GM12878 (cell line): ENCODE measurements around the gene HERPUD1. TPM values are rescaled to one million over a fixed set of nuclear protein-coding genes. Genes with fewer than 3 reads are reported as not detected.

Experiments used
- BACH1 ChIP-seq: fragments of 450-650 bp; IDR thresholded peaks from 2 replicates; pipeline ENCODE4 v1.6.1; 2017; ENCODE audit warnings: mild to moderate bottlenecking, borderline replicate concordance
- CHD2 ChIP-seq: IDR thresholded peaks from 2 replicates; pipeline ENCODE4 v1.6.1; 2011; ENCODE audit warnings: low read depth, low read length, improper control_type of control experiment, borderline replicate concordance
- CHD4 ChIP-seq: fragments of 200-600 bp; sonication (generic); IDR thresholded peaks from 2 replicates; pipeline ENCODE4 v1.6.1; 2016; ENCODE audit warnings: mild to moderate bottlenecking
- IRF4 ChIP-seq: IDR thresholded peaks from 2 replicates; pipeline ENCODE4 v1.6.1; 2011; ENCODE audit warnings: low read depth, low read length
- RB1 ChIP-seq: fragments of 450-650 bp; formaldehyde crosslinking; IDR thresholded peaks from 2 replicates; pipeline ENCODE4 v1.6.1; 2017; ENCODE audit warnings: mild to moderate bottlenecking, borderline replicate concordance
- RCOR1 ChIP-seq: conservative IDR thresholded peaks from 2 replicates; pipeline ENCODE4 v1.6.1; 2012; ENCODE audit warnings: low read depth, low read length, improper control_type of control experiment
- SIN3A ChIP-seq: IDR thresholded peaks from 2 replicates; pipeline ENCODE4 v1.6.1; 2012; ENCODE audit warnings: low read depth, low read length, improper control_type of control experiment
- SUZ12 ChIP-seq: fragments of 200-600 bp; sonication (generic); IDR thresholded peaks from one replicate; pipeline ENCODE4 v1.6.1; 2018; ENCODE audit warnings: antibody characterized with exemption, mild to moderate bottlenecking; ENCODE audit not compliant: unreplicated experiment
- ZNF207 ChIP-seq: fragments of 450-650 bp; IDR thresholded peaks from 2 replicates; pipeline ENCODE4 v1.6.1; 2014; ENCODE audit warnings: antibody characterized with exemption, mild to moderate bottlenecking, borderline replicate concordance
- ZSCAN29 ChIP-seq: fragments of 450-650 bp; IDR thresholded peaks from 2 replicates; pipeline ENCODE4 v1.6.1; 2017; ENCODE audit warnings: mild to moderate bottlenecking, moderate library complexity
- polyA plus RNA-seq, 11 experiments: library from polyadenylated mRNA; depleted of rRNA in 4 of 11; unstranded in 6 of 11; stranded (reverse) in 5 of 11; fragments of >200 nt; fragmentation: Nextera tagmentation in 4 of 11; fragmentation: Illumina TruSeq in 1 of 11; extraction: Ambion mirVana in 4 of 11; extraction: Trizol in 1 of 11; gene quantifications; 1 replicate in 1 of 11; 2 replicates in 10 of 11; pipeline versions ENCODE4 v1.2.1 to v1.2.3, GENCODE V29; 2011 to 2016; ENCODE audit warnings: inconsistent platforms in 2 of 11, missing spikeins in 2 of 11, low read depth in 1 of 11
- total RNA-seq, 4 experiments: library from RNA; depleted of rRNA in 3 of 4; stranded (reverse); fragments of >200 nt in 3 of 4; fragmentation: Illumina TruSeq in 1 of 4; extraction: Trizol in 1 of 4; gene quantifications; 2 replicates each; pipeline versions ENCODE4 v1.2.1 to v1.2.3, GENCODE V29; 2013 to 2021
- TF ChIP-seq, protein P1 (sequence below): fragments of 450-650 bp; formaldehyde crosslinking; IDR thresholded peaks from 2 replicates; pipeline ENCODE4 v1.4.0; 2020; ENCODE audit warnings: mild to moderate bottlenecking, moderate library complexity
- TF ChIP-seq, protein P2 (sequence below): fragments of 450-650 bp; formaldehyde crosslinking; IDR thresholded peaks from 2 replicates; pipeline ENCODE4 v1.4.0; 2022; ENCODE audit warnings: mild to moderate bottlenecking, moderate library complexity
- TF ChIP-seq, protein P3 (sequence below): fragments of 150-350 bp; IDR thresholded peaks from 2 replicates; pipeline ENCODE4 v1.6.1; 2014; ENCODE audit warnings: mild to moderate bottlenecking, low read depth, low read length
- TF ChIP-seq, protein P4 (sequence below): IDR thresholded peaks from 2 replicates; pipeline ENCODE4 v1.6.1; 2012; ENCODE audit warnings: low read depth, low read length, improper control_type of control experiment
- TF ChIP-seq, protein P5 (sequence below): fragments of 450-650 bp; IDR thresholded peaks from 2 replicates; pipeline ENCODE4 v1.6.1; 2017; ENCODE audit warnings: mild to moderate bottlenecking, moderate library complexity

HERPUD1 gene
- total and polyA plus RNA-seq, 10 of the 15 experiments (the other 5 are each of a cell fraction or from before 2014, with no cell fraction given): 32.6 to 212 (median 122) TPM

DNA sequence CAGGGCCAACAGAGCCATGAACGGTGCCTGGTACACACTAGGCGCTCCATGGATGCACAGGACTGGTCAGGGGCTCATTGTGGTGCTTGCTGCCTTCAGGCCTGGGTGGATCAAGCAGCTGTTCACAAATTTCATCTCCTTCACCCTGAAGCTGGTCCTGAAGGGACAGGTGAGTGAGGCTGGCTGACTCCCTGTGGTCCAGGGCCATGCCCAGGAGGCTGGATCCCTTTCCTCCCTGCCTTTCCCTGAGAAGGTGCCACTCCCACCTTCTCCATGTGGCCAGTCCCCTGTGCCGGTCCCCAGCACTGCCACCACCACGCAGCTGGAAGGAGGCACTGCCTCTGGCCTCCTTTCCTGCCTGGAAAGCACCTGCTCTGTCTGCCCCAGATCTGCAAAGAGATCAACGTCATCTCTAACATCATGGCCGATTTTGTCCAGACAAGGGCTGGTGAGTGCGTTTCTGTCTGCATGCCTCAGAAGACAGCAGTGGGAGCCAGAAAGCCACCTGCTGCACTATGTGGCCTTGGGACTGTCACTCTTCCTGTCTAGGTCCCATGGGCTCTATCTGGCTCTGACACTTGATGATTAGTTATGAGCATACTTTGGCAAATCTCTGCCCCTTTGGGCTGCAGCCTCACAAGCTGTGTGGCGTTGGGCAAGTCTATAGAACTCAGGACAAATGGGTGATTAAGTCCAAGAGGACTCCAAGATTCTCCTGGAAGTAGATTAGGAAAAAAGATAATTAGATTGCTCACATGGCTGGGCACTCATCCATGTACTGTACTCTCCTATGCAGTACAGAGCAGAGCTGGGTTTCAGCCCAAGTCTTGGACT lies 39.2 kb downstream of the HERPUD1 start (continued):
- TF ChIP-seq, protein P1, sequence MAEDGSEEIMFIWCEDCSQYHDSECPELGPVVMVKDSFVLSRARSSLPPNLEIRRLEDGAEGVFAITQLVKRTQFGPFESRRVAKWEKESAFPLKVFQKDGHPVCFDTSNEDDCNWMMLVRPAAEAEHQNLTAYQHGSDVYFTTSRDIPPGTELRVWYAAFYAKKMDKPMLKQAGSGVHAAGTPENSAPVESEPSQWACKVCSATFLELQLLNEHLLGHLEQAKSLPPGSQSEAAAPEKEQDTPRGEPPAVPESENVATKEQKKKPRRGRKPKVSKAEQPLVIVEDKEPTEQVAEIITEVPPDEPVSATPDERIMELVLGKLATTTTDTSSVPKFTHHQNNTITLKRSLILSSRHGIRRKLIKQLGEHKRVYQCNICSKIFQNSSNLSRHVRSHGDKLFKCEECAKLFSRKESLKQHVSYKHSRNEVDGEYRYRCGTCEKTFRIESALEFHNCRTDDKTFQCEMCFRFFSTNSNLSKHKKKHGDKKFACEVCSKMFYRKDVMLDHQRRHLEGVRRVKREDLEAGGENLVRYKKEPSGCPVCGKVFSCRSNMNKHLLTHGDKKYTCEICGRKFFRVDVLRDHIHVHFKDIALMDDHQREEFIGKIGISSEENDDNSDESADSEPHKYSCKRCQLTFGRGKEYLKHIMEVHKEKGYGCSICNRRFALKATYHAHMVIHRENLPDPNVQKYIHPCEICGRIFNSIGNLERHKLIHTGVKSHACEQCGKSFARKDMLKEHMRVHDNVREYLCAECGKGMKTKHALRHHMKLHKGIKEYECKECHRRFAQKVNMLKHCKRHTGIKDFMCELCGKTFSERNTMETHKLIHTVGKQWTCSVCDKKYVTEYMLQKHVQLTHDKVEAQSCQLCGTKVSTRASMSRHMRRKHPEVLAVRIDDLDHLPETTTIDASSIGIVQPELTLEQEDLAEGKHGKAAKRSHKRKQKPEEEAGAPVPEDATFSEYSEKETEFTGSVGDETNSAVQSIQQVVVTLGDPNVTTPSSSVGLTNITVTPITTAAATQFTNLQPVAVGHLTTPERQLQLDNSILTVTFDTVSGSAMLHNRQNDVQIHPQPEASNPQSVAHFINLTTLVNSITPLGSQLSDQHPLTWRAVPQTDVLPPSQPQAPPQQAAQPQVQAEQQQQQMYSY (CRISPR knock-in tag): no peak
- TF ChIP-seq IRF4 (peak; percentile 38; the same call in 1 of the 2 replicates), CHD4 (no peak), ZSCAN29 (no peak), RCOR1 (no peak), ZNF207 (no peak), SIN3A (no peak), SUZ12 (no peak), RB1 (peak; percentile 39; the same call in 1 of the 2 replicates), CHD2 (no peak), BACH1 (no peak)
- TF ChIP-seq, protein P2, sequence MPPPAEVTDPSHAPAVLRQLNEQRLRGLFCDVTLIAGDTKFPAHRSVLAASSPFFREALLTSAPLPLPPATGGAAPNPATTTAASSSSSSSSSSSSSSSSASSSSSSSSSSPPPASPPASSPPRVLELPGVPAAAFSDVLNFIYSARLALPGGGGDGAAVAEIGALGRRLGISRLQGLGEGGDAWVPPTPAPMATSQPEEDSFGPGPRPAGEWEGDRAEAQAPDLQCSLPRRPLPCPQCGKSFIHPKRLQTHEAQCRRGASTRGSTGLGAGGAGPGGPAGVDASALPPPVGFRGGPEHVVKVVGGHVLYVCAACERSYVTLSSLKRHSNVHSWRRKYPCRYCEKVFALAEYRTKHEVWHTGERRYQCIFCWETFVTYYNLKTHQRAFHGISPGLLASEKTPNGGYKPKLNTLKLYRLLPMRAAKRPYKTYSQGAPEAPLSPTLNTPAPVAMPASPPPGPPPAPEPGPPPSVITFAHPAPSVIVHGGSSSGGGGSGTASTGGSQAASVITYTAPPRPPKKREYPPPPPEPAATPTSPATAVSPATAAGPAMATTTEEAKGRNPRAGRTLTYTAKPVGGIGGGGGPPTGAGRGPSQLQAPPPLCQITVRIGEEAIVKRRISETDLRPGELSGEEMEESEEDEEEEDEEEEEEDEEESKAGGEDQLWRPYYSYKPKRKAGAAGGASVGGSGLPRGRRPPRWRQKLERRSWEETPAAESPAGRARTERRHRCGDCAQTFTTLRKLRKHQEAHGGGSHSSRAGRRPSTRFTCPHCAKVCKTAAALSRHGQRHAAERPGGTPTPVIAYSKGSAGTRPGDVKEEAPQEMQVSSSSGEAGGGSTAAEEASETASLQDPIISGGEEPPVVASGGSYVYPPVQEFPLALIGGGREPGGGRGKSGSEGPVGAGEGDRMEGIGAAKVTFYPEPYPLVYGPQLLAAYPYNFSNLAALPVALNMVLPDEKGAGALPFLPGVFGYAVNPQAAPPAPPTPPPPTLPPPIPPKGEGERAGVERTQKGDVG (CRISPR knock-in tag): no peak
- TF ChIP-seq, protein P3, sequence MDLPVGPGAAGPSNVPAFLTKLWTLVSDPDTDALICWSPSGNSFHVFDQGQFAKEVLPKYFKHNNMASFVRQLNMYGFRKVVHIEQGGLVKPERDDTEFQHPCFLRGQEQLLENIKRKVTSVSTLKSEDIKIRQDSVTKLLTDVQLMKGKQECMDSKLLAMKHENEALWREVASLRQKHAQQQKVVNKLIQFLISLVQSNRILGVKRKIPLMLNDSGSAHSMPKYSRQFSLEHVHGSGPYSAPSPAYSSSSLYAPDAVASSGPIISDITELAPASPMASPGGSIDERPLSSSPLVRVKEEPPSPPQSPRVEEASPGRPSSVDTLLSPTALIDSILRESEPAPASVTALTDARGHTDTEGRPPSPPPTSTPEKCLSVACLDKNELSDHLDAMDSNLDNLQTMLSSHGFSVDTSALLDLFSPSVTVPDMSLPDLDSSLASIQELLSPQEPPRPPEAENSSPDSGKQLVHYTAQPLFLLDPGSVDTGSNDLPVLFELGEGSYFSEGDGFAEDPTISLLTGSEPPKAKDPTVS: no peak
- TF ChIP-seq, protein P4, sequence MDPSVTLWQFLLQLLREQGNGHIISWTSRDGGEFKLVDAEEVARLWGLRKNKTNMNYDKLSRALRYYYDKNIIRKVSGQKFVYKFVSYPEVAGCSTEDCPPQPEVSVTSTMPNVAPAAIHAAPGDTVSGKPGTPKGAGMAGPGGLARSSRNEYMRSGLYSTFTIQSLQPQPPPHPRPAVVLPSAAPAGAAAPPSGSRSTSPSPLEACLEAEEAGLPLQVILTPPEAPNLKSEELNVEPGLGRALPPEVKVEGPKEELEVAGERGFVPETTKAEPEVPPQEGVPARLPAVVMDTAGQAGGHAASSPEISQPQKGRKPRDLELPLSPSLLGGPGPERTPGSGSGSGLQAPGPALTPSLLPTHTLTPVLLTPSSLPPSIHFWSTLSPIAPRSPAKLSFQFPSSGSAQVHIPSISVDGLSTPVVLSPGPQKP: no peak
- TF ChIP-seq, protein P5, sequence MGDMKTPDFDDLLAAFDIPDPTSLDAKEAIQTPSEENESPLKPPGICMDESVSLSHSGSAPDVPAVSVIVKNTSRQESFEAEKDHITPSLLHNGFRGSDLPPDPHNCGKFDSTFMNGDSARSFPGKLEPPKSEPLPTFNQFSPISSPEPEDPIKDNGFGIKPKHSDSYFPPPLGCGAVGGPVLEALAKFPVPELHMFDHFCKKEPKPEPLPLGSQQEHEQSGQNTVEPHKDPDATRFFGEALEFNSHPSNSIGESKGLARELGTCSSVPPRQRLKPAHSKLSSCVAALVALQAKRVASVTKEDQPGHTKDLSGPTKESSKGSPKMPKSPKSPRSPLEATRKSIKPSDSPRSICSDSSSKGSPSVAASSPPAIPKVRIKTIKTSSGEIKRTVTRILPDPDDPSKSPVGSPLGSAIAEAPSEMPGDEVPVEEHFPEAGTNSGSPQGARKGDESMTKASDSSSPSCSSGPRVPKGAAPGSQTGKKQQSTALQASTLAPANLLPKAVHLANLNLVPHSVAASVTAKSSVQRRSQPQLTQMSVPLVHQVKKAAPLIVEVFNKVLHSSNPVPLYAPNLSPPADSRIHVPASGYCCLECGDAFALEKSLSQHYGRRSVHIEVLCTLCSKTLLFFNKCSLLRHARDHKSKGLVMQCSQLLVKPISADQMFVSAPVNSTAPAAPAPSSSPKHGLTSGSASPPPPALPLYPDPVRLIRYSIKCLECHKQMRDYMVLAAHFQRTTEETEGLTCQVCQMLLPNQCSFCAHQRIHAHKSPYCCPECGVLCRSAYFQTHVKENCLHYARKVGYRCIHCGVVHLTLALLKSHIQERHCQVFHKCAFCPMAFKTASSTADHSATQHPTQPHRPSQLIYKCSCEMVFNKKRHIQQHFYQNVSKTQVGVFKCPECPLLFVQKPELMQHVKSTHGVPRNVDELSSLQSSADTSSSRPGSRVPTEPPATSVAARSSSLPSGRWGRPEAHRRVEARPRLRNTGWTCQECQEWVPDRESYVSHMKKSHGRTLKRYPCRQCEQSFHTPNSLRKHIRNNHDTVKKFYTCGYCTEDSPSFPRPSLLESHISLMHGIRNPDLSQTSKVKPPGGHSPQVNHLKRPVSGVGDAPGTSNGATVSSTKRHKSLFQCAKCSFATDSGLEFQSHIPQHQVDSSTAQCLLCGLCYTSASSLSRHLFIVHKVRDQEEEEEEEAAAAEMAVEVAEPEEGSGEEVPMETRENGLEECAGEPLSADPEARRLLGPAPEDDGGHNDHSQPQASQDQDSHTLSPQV: no peak
